MCF 10A (cell line): ENCODE data around the gene TIAM1. TPM values are rescaled to one million over a fixed set of nuclear protein-coding genes. Genes with fewer than 3 reads are reported as not detected.

ENCODE experiments used
- BruUV-seq: library from RNA; stranded (reverse); fragments of 400-500 nt; replicated peaks from 2 replicates; lab custom pipeline; 2021; lab: Mats Ljungman, UMichigan
- CTCF ChIA-PET: fragments of 300-600 bp; sonication (Branson Sonifier 250); formaldehyde crosslinking; extraction: SDS; loops from one replicate; lab custom pipeline; 2021; ENCODE audit warnings: antibody characterized with exemption, inconsistent platforms; lab: Yijun Ruan, JAX
- POLR2A ChIA-PET: fragments of 300-600, 350-650 bp; sonication (Branson Sonifier 250); formaldehyde crosslinking; extraction: SDS; loops from one replicate; lab custom pipeline; 2020; ENCODE audit warnings: antibody characterized with exemption, inconsistent platforms; lab: Yijun Ruan, JAX
- DNase-seq: peaks from one replicate; pipeline ENCODE4 v3.0.0-alpha.2; 2018; ENCODE audit not compliant: unreplicated experiment
- H3K27ac Mint-ChIP-seq: one replicate; pipeline ENCODE4 v1.8.0; 2022; ENCODE audit warnings: mild to moderate bottlenecking, low read depth, mixed read lengths; ENCODE audit not compliant: unreplicated experiment
- H3K27me3 Mint-ChIP-seq: one replicate; pipeline ENCODE4 v1.8.0; 2022; ENCODE audit warnings: mixed read lengths; ENCODE audit not compliant: insufficient read depth, unreplicated experiment
- H3K36me3 Mint-ChIP-seq: one replicate; pipeline ENCODE4 v1.8.0; 2022; ENCODE audit warnings: mild to moderate bottlenecking, moderate library complexity, mixed read lengths; ENCODE audit not compliant: insufficient read depth, unreplicated experiment
- H3K4me1 Mint-ChIP-seq: one replicate; pipeline ENCODE4 v1.8.0; 2022; ENCODE audit warnings: mixed read lengths; ENCODE audit not compliant: insufficient read depth, unreplicated experiment
- H3K4me3 Mint-ChIP-seq: one replicate; pipeline ENCODE4 v1.8.0; 2022; ENCODE audit warnings: mild to moderate bottlenecking, moderate library complexity, mixed read lengths; ENCODE audit not compliant: unreplicated experiment
- H3K9me3 Mint-ChIP-seq: one replicate; pipeline ENCODE4 v1.8.0; 2022; ENCODE audit warnings: mixed read lengths; ENCODE audit not compliant: unreplicated experiment
- intact Hi-C: fragments of 100-400 bp; cut with micrococcal nuclease; formaldehyde crosslinking; loops from 2 replicates; pipeline ENCODE4 v1.14.1; 2022
- total RNA-seq: library from RNA; stranded (reverse); gene quantifications from 2 replicates; pipeline ENCODE4 v1.2.3, GENCODE V29; 2022
- TF ChIP-seq, protein P1 (sequence below): fragments of 200-600 bp; IDR thresholded peaks from one replicate; pipeline ENCODE4 v1.8.0; 2022; ENCODE audit warnings: antibody characterized with exemption, mild to moderate bottlenecking; ENCODE audit not compliant: unreplicated experiment

The TIAM1 gene
- total RNA-seq, 1 experiment from 2014 or later: 9.8 TPM

GRCh38 chr21:31198575-31198974 lies 145.5 kb downstream of the TIAM1 start:
- Mint-ChIP-seq H3K27me3 (no peaks in the 10 kb centered on the region), H3K9me3 (no peaks in the 10 kb centered on the region), H3K36me3 (no peaks in the 10 kb centered on the region), H3K27ac (no peak overlapping the region), H3K4me1 (peaks cover 4% of the 10 kb centered on the region), H3K4me3 (no peak overlapping the region)
- peak; percentile 67 for DNase-seq
- intact Hi-C loops: loop anchor here (1.0 to 5.0 kb wide), 4 partner anchors 144 to 406 kb away; partner anchors contain the start of gene TIAM1
- BruUV-seq: no TSS peak
- ChIA-PET CTCF (interaction anchor here (0.6 to 12.1 kb wide), 31 partner anchors 11 to 410 kb away, joined by 3 to 212 read pairs (median 5); no protein-coding TSS in a partner anchor), POLR2A (interaction anchor here (0.6 to 1.0 kb wide), 3 partner anchors 56 to 470 kb away, joined by 3 to 4 read pairs (median 3); no protein-coding TSS in a partner anchor)
- TF ChIP-seq, protein P1, sequence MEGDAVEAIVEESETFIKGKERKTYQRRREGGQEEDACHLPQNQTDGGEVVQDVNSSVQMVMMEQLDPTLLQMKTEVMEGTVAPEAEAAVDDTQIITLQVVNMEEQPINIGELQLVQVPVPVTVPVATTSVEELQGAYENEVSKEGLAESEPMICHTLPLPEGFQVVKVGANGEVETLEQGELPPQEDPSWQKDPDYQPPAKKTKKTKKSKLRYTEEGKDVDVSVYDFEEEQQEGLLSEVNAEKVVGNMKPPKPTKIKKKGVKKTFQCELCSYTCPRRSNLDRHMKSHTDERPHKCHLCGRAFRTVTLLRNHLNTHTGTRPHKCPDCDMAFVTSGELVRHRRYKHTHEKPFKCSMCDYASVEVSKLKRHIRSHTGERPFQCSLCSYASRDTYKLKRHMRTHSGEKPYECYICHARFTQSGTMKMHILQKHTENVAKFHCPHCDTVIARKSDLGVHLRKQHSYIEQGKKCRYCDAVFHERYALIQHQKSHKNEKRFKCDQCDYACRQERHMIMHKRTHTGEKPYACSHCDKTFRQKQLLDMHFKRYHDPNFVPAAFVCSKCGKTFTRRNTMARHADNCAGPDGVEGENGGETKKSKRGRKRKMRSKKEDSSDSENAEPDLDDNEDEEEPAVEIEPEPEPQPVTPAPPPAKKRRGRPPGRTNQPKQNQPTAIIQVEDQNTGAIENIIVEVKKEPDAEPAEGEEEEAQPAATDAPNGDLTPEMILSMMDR: peak; percentile 60

DNA sequence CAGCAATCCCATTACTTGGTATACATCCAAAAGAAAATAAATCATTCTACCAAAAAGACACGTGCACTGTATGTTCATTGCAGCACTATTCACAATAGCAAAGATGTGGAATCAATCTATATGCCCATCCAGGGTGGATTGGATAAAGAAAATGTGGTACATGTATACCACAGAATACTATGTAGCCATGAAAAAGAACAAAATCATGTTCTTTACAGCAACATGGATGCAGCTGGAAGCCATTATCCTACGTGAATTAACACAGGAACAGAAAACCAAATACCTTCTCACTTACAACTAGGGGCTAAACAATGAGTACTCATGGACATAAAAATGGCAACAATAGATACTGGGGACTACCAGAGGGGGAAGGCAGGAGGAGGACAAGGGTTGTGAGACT lies 147.3 kb downstream of the TIAM1 start:
- no peak overlapping the region for H3K27ac Mint-ChIP-seq
- no peaks in the 10 kb centered on the region for H3K27me3 Mint-ChIP-seq
- H3K4me3 Mint-ChIP-seq: no peak overlapping the region
- no peak for DNase-seq
- H3K9me3 Mint-ChIP-seq: no peaks in the 10 kb centered on the region
- H3K4me1 Mint-ChIP-seq: no peaks in the 10 kb centered on the region
- ChIA-PET CTCF (interaction anchor here (0.6 to 12.1 kb wide), 7 partner anchors 16 to 407 kb away, joined by 3 to 212 read pairs (median 5); no protein-coding TSS in a partner anchor), POLR2A (no interaction called here)
- intact Hi-C loops: loop anchor here (5.0 kb wide), 2 partner anchors 146 to 261 kb away; partner anchors contain the start of gene TIAM1
- TF ChIP-seq, protein P1: no peak
- BruUV-seq: no TSS peak
- H3K36me3 Mint-ChIP-seq: no peaks in the 10 kb centered on the region

DNA sequence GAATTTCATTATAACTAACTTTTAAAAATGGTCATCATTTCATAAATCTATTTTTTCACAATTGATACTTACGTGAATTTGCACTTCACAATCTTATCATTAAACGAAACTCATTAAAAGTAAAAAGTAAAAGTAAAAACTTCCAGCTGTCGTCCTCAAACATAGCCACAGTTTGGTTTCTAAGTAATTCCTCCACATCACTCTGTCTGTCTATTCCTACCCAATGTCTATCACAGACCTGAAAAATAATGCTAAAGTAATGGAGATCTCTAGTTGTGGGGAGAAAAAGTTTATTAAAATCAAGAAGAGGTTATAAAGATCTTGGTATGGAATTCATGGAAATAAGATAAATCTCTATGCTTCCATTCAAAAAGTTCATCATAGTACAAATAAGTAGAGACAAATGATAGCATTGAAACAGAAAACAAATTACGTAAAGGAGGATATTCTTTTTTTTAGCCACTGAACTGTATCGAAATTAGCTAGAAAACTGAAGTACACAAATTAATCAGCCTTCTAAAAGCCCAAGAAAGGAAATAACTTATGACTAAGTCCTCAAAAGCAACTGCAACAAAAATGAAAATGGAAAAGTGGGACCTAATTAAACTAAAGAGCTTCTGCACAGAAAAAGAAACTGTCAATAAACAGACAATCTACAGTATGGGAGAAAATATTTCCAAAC lies 148.6 kb downstream of the TIAM1 start:
- intact Hi-C loops: loop anchor here (5.0 kb wide), 2 partner anchors 147 to 262 kb away; partner anchors contain the start of gene TIAM1
- Mint-ChIP-seq H3K27me3 (no peaks in the 10 kb centered on the region), H3K36me3 (no peaks in the 10 kb centered on the region), H3K9me3 (no peaks in the 10 kb centered on the region), H3K4me3 (no peak overlapping the region), H3K4me1 (no peaks in the 10 kb centered on the region), H3K27ac (no peak overlapping the region)
- BruUV-seq: no TSS peak
- ChIA-PET POLR2A (interaction anchor here (0.6 kb wide), 1 partner anchor 102 kb away, joined by 3 read pairs; no protein-coding TSS in a partner anchor), CTCF (interaction anchor here (0.6 to 12.1 kb wide), 9 partner anchors 15 to 407 kb away, joined by 3 to 212 read pairs (median 3); no protein-coding TSS in a partner anchor)
- no peak for DNase-seq
- TF ChIP-seq, protein P1: no peak
